NCI-H128 (cell line): ENCODE data around the gene PARP6.
"Not testable (repeated sequence)": the region's sequence is repeated elsewhere in the genome, so short reads cannot be mapped to it uniquely, and the experiment has no call there.

ENCODE experiments used
- DNase-seq: peaks from one replicate; lab custom pipeline; 2025; ENCODE audit not compliant: unreplicated experiment; lab: John Stamatoyannopoulos, UW

PARP6 gene

DNA sequence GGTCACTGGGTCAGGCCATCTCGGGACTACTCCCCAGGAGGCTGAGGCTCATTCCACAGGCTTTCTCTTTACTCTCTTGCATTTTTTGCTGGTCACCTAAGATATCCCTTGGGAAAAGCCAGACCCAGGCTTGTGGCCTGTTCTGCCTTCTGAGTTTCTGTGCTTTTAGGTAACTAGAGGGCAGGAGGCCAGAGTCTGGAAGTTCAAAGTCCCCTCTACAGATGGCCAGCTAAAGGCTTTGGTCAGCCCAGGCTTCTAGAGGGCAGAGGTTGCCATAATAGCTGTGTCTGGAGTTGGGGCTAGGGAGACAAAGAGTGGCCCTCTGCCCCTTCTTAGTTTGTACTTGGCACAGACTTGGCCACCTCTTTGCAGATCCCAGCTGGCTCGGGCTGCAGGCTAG is 8.4 kb upstream of the PARP6 start:
- DNase-seq, result no peak

- DNase-seq, result no peak
Observed at GRCh38 chr15:72278737-72279136, 6.4 kb upstream of the PARP6 start.

- no peak for DNase-seq
Observed at GRCh38 chr15:72276326-72276700, 4.0 kb upstream of the PARP6 start.

GRCh38 chr15:72275635-72276325 is 3.4 kb upstream of the PARP6 start:
- DNase-seq, result not testable (repeated sequence)

GRCh38 chr15:72272997-72273352 is 621 bp upstream of the PARP6 start:
- DNase-seq, result no peak

- DNase-seq, result no peak
Observed at GRCh38 chr15:72271895-72272212, 500 bp downstream of the PARP6 start.

DNA sequence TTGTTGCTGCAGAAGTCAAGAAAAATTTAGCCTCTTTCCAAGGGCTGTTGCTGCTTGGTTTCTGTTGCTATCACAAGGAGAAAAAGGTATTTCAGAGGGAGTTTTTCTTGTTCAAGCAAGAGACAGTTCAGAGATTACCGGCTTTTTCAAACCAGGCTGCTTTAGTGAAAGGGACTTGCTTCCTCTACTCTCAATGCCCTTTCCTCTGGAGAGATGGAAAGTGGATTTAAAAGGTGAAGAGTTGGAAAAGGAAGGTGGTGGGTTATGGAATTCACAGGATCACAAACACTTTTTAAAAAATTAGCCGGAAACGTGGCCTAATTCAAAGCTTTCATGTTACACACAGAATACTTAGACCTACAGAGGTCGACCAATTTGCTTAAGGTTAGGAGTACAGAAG is 1.1 kb downstream of the PARP6 start:
- no peak for DNase-seq

DNA sequence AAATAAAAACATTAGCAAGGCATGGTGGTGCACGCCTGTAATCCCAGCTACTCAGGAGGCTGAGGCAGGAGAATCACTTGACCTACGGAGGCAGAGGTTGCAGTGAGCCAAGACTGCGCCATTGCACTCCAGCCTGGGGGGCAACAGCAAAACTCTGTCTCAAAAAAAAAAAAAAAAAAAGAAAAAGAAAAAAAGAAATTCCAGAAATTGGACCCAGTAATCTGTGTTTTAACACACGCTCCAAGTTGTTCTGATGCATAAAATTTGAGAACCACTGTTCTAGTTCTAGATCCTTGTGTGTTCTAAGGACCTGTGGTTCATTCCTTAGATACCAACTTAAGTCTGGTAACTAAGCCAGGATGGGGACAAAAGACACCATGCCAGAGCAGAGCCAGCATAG is 2.6 kb downstream of the PARP6 start:
- no peak for DNase-seq

DNA sequence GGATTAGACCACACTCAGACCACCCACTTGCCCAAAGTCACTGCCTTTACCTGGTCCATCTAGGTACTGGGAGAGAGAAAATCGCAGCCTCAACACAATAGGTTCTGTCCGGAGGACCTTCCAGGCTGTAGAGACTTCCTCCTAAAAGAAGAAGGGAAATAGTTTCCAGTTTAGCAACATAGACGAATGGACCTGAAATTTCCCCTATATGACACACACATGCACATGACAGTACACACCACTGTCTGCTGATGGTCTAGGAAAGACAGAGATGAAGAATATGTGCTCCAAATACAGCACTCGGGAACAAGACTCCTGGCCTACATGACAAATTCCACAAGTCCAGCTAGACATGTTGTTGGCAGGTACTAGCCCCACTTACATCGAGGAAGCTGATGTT is 7.3 kb downstream of the PARP6 start:
- no peak for DNase-seq

DNA sequence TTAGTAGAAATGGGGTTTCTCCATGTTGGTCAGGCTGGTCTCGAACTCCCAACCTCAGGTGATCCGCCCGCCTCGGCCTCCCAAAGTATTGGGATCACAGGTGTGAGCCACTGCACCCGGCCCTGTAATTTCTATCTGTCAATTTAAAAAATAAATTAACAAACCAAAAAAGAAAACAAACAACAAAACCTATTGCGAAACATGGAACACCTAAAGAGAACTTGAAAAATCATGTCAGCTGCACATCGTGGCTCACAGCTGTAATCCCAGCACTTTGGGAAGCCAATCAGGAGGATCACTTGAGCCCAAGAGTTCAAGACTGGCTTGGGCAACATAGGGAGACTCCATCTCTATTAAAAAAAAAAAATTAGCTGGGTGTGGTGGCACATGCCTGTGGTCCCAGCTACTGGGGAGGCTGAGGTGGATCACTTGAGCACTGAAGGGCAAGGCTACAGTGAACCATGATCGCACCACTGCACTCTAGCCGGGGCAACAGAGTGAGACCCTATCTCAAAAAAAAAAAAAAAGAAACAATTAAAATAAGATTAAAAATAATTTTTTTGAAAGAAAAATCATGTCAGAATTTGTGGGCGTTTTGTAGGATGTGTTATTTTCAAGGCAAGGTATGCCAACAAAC is 19.6 kb downstream of the PARP6 start:
- DNase-seq, result no peak

- DNase-seq, result no peak
Observed at GRCh38 chr15:72249142-72249810, 23.1 kb downstream of the PARP6 start.

DNA sequence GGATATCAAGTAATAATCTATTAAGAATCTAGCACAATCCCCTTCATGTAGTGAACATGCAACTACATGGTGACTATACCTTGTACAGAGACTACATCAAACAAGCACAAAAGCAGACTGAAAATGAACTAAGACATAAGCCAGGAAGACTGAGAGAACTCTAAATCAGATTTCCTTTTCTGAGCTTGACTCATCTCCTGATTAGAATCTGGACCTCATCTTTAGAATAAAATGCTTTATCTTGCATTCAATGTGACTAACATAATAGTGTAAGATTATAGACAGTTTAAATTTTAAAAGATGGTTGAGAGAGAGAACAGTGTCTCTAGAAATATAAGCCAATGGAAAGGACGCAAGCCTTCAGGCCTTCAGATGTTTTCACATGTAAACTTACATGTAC is 23.8 kb downstream of the PARP6 start:
- no peak for DNase-seq

- no peak for DNase-seq
Observed at GRCh38 chr15:72242775-72243370, 29.5 kb downstream of the PARP6 start.

- DNase-seq, result no peak
Observed at GRCh38 chr15:72239652-72240051, 32.7 kb downstream of the PARP6 start.

DNA sequence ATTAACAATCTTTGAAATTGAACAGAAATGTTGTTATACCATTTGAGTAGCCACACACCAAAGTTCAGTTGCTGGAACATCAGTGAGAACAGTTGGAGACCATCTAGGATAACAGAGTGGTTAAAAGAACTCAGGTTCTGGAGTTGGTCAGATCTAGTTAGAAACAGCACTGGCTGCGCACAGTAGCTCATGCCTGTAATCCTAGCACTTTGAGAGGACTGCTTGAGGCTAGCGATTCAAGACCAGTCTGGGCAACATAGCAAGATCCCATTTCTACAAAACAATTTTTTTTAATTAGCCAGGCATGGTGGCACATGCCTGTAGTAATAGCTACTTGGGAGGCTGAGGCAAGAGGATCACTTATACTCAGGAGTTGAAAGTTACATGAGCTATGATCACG is 33.8 kb downstream of the PARP6 start:
- DNase-seq, result no peak

GRCh38 chr15:72237853-72238224 is 34.5 kb downstream of the PARP6 start:
- DNase-seq, result no peak

GRCh38 chr15:72237029-72237852 is 35.1 kb downstream of the PARP6 start:
- DNase-seq, result no peak

- DNase-seq, result no peak
Observed at GRCh38 chr15:72236381-72237003, 35.9 kb downstream of the PARP6 start.

DNA sequence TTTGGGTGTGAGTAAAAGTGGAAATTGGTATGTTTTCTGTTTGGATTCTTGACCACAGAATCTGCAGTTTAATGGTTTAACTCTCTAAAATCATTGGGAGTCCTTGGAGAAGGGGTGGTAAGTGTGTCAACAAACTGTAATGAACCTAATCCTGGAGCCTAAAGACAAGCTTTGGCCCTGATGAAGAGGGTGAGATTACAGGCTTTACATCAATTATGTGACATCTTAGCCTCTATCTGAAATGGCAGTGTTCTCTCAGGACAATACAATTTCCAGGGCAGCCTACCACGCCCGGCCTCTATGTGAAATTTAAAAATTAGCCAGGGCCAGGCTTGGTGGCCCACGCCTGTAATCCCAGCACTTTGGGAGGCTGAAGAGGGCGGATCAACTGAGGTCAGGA is 37.1 kb downstream of the PARP6 start:
- no peak for DNase-seq

DNA sequence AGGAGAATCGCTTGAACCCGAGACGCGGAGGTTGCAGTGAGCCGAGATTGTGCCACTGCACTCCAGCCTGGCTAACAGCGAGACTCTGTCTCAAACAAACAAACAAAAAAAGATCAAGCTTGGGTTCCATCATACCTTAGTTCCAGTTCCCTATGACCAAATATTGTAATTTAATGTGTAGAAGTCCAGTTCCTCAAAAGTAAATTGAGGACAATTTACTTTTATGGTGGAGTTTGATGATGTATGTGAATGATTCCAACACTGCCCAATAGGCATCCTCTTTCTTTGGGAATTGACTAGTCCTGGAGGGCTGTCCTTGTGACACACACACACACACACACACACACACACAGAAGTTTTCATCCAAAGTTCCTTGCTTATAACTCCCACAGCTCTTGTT is 38.6 kb downstream of the PARP6 start:
- no peak for DNase-seq

DNA sequence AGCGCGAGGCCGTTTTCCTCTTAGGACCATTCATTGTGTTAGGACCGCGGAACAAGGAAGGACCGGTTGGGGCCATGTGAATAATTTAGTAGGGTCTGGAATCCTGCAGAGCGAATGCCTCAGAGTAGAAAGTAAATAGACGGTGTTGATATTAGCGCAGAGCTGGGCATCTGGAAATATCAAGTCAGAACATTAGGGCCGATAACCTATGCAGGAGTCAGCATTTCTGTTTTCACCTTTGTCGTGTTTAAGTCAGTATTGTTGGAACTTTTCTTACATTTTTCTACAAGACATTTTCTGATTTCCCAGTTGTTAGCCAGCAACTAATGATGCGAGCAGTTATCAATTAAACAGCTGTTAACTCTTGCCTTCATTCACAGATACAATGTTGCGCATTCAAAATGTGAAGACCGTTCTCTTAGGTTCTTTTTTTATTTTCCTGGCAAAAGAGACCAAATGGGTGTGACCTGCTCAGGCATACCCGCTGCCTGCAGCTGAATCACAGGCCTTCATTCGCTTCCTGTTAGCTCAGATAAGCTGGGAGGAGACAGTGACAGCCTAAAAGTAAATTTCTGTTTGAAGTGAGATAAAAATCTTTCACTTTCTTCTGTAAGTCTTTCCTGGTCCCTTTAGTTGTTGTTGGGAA is 40.4 kb downstream of the PARP6 start:
- DNase-seq, result no peak
